ENCODE measurements around the gene TNIP1.

The TNIP1 gene

GRCh38 chr5:151085517-151086041, 4.7 kb upstream of the TNIP1 start:
- no peak overlapping the region for H3K4me3 ChIP-seq (replicated peaks; ENCODE audit: low read depth, low read length)
- TF ChIP-seq CTCF (IDR thresholded peaks at IDR 0.05; ENCODE audit: low read length, missing control alignments) = no peak
- DNase-seq (ENCODE audit: low read depth) = peak; percentile 85

- no peak for DNase-seq (ENCODE audit: low read depth)
- no peak for TF ChIP-seq CTCF (IDR thresholded peaks at IDR 0.05; ENCODE audit: low read length, missing control alignments)
These were observed 3.5 kb upstream of the TNIP1 start for GRCh38 chr5:151084363-151084762.

DNA sequence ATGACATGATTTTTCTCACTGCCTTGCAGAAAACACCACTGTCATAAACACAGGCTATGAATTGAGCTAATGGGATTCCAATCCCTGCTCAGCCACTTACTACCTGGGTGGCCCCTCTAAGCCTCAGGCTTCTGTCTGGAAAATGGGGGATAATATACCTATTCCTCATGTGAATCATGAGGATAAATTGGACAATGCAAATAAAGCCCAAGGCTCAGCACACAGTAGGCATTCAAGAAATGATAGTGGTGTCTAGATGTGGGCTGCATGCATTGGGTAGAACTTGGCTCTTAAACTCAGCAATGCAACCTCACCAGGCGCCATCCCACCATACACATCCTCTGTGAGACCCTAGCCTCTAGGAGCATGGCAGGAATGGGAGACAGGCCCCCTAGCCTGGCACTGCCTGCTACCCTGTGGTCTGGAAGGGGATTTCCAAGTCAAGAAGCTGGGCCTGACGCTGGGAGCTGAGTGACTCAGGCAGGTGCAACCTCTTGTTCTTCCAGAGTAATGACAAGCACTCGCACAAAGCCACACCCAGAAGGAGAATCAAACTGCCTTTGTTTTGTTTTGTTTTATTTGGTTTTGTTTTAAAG, 2.3 kb upstream of the TNIP1 start:
- no peak for DNase-seq (ENCODE audit: low read depth)
- no peak overlapping the region for H3K4me3 ChIP-seq (replicated peaks; ENCODE audit: low read depth, low read length)
- TF ChIP-seq CTCF (IDR thresholded peaks at IDR 0.05; ENCODE audit: low read length, missing control alignments) = no peak

More at GRCh38 chr5:151084363-151084762, 3.5 kb upstream of the TNIP1 start:
- no peak overlapping the region for H3K4me3 ChIP-seq (replicated peaks; ENCODE audit: low read depth, low read length)

GRCh38 chr5:151082282-151082902, 1.6 kb upstream of the TNIP1 start:
- peak; percentile 39 for TF ChIP-seq CTCF (IDR thresholded peaks at IDR 0.05; ENCODE audit: low read length, missing control alignments)
- DNase-seq (ENCODE audit: low read depth) = no peak
- H3K4me3 ChIP-seq (replicated peaks; ENCODE audit: low read depth, low read length) = no peak overlapping the region

GRCh38 chr5:151081431-151082281, 822 bp upstream of the TNIP1 start:
- peak overlapping the region; percentile 79 for H3K4me3 ChIP-seq (replicated peaks; ENCODE audit: low read depth, low read length)
- TF ChIP-seq CTCF (IDR thresholded peaks at IDR 0.05; ENCODE audit: low read length, missing control alignments) = no peak
- peak; percentile 85 for DNase-seq (ENCODE audit: low read depth)

DNA sequence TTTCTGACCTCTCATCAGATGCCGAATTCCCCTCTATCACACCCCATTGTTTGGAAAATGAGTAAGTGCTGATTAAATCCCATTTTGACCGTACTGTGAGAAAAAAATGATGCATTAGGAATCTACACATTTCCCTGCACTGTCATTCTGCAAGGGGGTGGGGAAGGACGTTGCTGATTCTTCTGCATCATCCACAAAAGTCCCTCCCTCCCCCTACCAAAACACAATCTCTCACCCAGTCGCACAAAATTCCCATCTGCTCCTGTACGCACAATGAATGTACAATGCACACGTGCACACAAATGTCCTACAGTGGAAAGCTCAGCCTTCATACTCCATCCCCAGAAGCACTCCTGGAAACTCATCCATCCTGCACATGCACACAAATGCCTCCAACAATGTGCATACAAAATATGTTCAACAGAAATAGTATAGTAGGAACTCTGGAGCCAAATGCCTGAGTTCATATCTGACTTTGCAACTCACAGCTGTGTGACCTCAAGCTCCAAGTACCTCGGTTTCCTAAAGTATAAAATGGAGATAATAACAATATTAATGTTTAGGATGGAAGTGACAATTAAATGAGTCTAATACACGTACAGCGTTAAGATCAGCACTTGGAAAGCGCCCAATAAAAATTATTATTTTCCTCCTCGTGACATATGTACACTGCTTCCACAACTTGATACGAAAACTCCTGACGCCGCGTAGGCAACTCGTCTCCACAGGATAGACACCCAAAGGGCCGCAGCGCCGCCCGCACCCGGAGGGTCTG, 809 bp downstream of the TNIP1 start:
- DNase-seq (ENCODE audit: low read depth) = peak; percentile 82
- peak overlapping the region; percentile 79 for H3K4me3 ChIP-seq (replicated peaks; ENCODE audit: low read depth, low read length)
- TF ChIP-seq CTCF (IDR thresholded peaks at IDR 0.05; ENCODE audit: low read length, missing control alignments) = no peak

Data from fibroblast of pulmonary artery (primary cell).